A549 (cell line): ENCODE data around the gene TEX261. TPM values are rescaled to one million over a fixed set of nuclear protein-coding genes. Genes with fewer than 3 reads are reported as not detected.

Experiments used
- ATAC-seq, 2 experiments: fragments of 200-7000 bp in 1 of 2; fragments of >200 bp in 1 of 2; cut with Nextera tagmentation in 1 of 2; cut with Tn5 transposase in 1 of 2; 3 replicates each; pipeline versions ENCODE4 v1.8.0 to v1.9.1; 2018 to 2020; ENCODE audit warnings: mild to moderate bottlenecking in 1 of 2, moderate library complexity in 1 of 2
- CTCF ChIA-PET: fragments of 300-600 bp; sonication (Branson Sonifier 250); formaldehyde crosslinking; extraction: SDS; loops from one replicate; lab custom pipeline; 2021; ENCODE audit warnings: antibody characterized with exemption, inconsistent platforms; lab: Yijun Ruan, JAX
- POLR2A ChIA-PET: fragments of 350-600 bp; formaldehyde crosslinking; extraction: SDS; loops from one replicate; lab custom pipeline; 2021; ENCODE audit warnings: antibody characterized with exemption, inconsistent platforms; lab: Yijun Ruan, JAX
- DNase-seq, 2 experiments: peaks; one replicate each; pipeline versions ENCODE4 v3.0.0 to v3.0.0-alpha.2; 2011 to 2016; ENCODE audit warnings: low read depth in 1 of 2, low spot score in 1 of 2
- FAIRE-seq: peaks from 2 replicates; lab custom pipeline; 2011; peaks lifted over from hg19 to GRCh38; lab: Jason Lieb, UNC
- H3K27ac ChIP-seq, 2 experiments: fragments of >200 bp; sonication (Bioruptor Twin); formaldehyde crosslinking; 3 replicates each; pipeline ENCODE4 v1.5.1; 2016 to 2017
- H3K4me1 ChIP-seq: fragments of >200 bp; sonication (Bioruptor Twin); formaldehyde crosslinking; 3 replicates; pipeline ENCODE4 v1.6.1; 2016
- H3K4me2 ChIP-seq: fragments of >200 bp; sonication (Bioruptor Twin); formaldehyde crosslinking; 3 replicates; pipeline ENCODE4 v1.6.1; 2016
- H3K4me3 ChIP-seq: fragments of >200 bp; sonication (Bioruptor Twin); formaldehyde crosslinking; 3 replicates; pipeline ENCODE4 v1.5.1; 2016
- H3K9me3 ChIP-seq: fragments of >200 bp; sonication (Bioruptor Twin); formaldehyde crosslinking; 3 replicates; pipeline ENCODE4 v1.6.1; 2016
- ATOH8 ChIP-seq: fragments of 250-450 bp; sonication (Bioruptor Pico); IDR thresholded peaks from 2 replicates; pipeline ENCODE4 v1.5.0; 2020; ENCODE audit warnings: low read depth, mild to moderate bottlenecking, moderate library complexity
- CBX2 ChIP-seq: fragments of 200-600 bp; sonication (generic); IDR thresholded peaks from 2 replicates; pipeline ENCODE4 v1.6.1; 2016; ENCODE audit warnings: low read depth, mild to moderate bottlenecking, borderline replicate concordance
- CHD4 ChIP-seq: fragments of 200-600 bp; sonication (generic); IDR thresholded peaks from 2 replicates; pipeline ENCODE4 v1.6.1; 2016; ENCODE audit warnings: antibody characterized with exemption, mild to moderate bottlenecking, borderline replicate concordance
- CTCF ChIP-seq: fragments of >200 bp; sonication (Bioruptor Twin); formaldehyde crosslinking; IDR thresholded peaks from 3 replicates; pipeline ENCODE4 v1.5.1; 2016
- E2F6 ChIP-seq: IDR thresholded peaks from 2 replicates; pipeline ENCODE4 v1.6.1; 2012; ENCODE audit warnings: low read depth, borderline replicate concordance
- EHF ChIP-seq: fragments of 250-450 bp; sonication (Bioruptor Pico); IDR thresholded peaks from 2 replicates; pipeline ENCODE4 v1.5.0; 2020; ENCODE audit warnings: mild to moderate bottlenecking
- HES2 ChIP-seq: fragments of >200 bp; sonication (Bioruptor Twin); formaldehyde crosslinking; IDR thresholded peaks from 2 replicates; pipeline ENCODE4 v1.6.1; 2016
- HMGXB4 ChIP-seq: fragments of 250-450 bp; sonication (Bioruptor Pico); IDR thresholded peaks from 2 replicates; pipeline ENCODE4 v1.5.0; 2021; ENCODE audit warnings: mild to moderate bottlenecking, moderate library complexity, borderline replicate concordance
- HOXA7 ChIP-seq: fragments of 250-450 bp; sonication (Bioruptor Pico); IDR thresholded peaks from 2 replicates; pipeline ENCODE4 v1.5.0; 2020; ENCODE audit warnings: mild to moderate bottlenecking, moderate library complexity
- HOXB13 ChIP-seq: fragments of 250-450 bp; sonication (Bioruptor Pico); IDR thresholded peaks from 2 replicates; pipeline ENCODE4 v1.5.0; 2020; ENCODE audit warnings: low read depth, mild to moderate bottlenecking, moderate library complexity
- NPAS2 ChIP-seq: fragments of 250-450 bp; sonication (Bioruptor Pico); IDR thresholded peaks from 2 replicates; pipeline ENCODE4 v1.8.0; 2022; ENCODE audit warnings: mild to moderate bottlenecking, moderate library complexity, borderline replicate concordance
- NR3C1 ChIP-seq: fragments of >200 bp; sonication (Bioruptor Twin); formaldehyde crosslinking; IDR thresholded peaks from 3 replicates; pipeline ENCODE4 v1.6.1; 2017
- PHF8 ChIP-seq: fragments of 200-600 bp; sonication (generic); IDR thresholded peaks from 2 replicates; pipeline ENCODE4 v1.6.1; 2016; ENCODE audit warnings: low read depth, mild to moderate bottlenecking, antibody characterized with exemption, moderate library complexity, borderline replicate concordance
- POLR2A ChIP-seq: IDR thresholded peaks from 2 replicates; pipeline ENCODE4 v1.6.1; 2012; ENCODE audit warnings: mild to moderate bottlenecking, low read length
- RAD21 ChIP-seq, 2 experiments: fragments of >200 bp in 1 of 2; sonication (Bioruptor Twin) in 1 of 2; formaldehyde crosslinking in 1 of 2; IDR thresholded peaks in 1 of 2; conservative IDR thresholded peaks in 1 of 2; 2 replicates in 1 of 2; 3 replicates in 1 of 2; pipeline ENCODE4 v1.6.1; 2012 to 2018; ENCODE audit warnings: inconsistent platforms in 1 of 2
- RCOR1 ChIP-seq: fragments of 150-350 bp; IDR thresholded peaks from 2 replicates; pipeline ENCODE4 v1.6.1; 2014; ENCODE audit warnings: antibody characterized with exemption, low read length, low read depth
- SMC3 ChIP-seq: fragments of >200 bp; sonication (Bioruptor Twin); formaldehyde crosslinking; IDR thresholded peaks from 3 replicates; pipeline ENCODE4 v1.6.1; 2018; ENCODE audit warnings: inconsistent platforms
- WGBS: methylation state at CpG from one replicate; pipeline ENCODE4 v1.1.6; 2017; ENCODE audit errors: missing lambda C conversion rate; 5-methylcytosine and 5-hydroxymethylcytosine counted together
- polyA plus RNA-seq, 4 experiments: library from polyadenylated mRNA; depleted of rRNA in 3 of 4; stranded (reverse); fragments of >200 nt; fragmentation: RNase III in 1 of 4; extraction: RNeasy Plus Mini Kit Qiagen cat#74134 plus additional on column Dnase treatment in 1 of 4; gene quantifications; 2 replicates in 3 of 4; 3 replicates in 1 of 4; pipeline ENCODE4 v1.2.3, GENCODE V29; 2011 to 2017
- TF ChIP-seq, protein P1 (sequence below): IDR thresholded peaks from 2 replicates; pipeline ENCODE4 v1.6.1; 2012

Gene TEX261
- polyA plus RNA-seq, 2 of the 4 experiments (the other 2 are of a cell fraction), result 71.3 to 87.1 TPM

DNA sequence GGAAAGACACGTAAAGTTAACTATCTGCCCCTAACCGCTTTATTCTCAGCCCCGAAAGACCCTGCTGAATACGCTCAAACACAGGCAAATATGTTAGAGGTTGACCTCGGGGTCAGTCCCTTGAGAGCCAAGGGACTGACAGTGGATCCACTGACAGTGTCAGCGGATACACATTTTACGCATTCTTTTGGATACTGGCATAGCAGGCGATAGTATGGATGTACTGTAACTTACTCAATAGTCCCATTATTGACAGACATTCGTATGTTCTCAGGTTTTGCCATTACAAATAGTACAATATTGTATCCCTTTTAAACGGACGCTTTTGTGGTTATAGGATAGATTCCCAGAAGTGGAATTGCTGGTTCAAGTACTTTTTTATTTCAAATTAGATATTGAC is 45.6 kb downstream of the TEX261 start:
- no peaks in the 10 kb centered on the region for H3K9me3 ChIP-seq
- peak overlapping the region; percentile 71; the same call in 2 of the 3 replicates for H3K4me2 ChIP-seq
- ATAC-seq (no peak), FAIRE-seq (no peak), DNase-seq (no peak)
- peaks cover 13% of the 10 kb centered on the region; the same call in 2 of the 3 replicates for H3K4me1 ChIP-seq
- ChIA-PET CTCF (interaction anchor here (0.6 to 18.9 kb wide), 42 partner anchors 13 to 748 kb away, joined by 3 to 512 read pairs (median 6); partner anchors contain the start of genes ATP6V1B1 and FIGLA), POLR2A (interaction anchor here (1.0 kb wide), 1 partner anchor 77 kb away, joined by 4 read pairs; no protein-coding TSS in a partner anchor)
- H3K4me3 ChIP-seq, result no peak overlapping the region
- TF ChIP-seq NPAS2 (CRISPR knock-in tag), result no peak
- no peak for TF ChIP-seq HES2
- TF ChIP-seq EHF (CRISPR knock-in tag), result no peak
- no peak for TF ChIP-seq RCOR1
- TF ChIP-seq, all 56 proteins: peak for 0
- no peak overlapping the region for H3K27ac ChIP-seq
- 55% methylated on average over 11 of the region's 11 CpGs for WGBS

GRCh38 chr2:70948337-70949003 is 46.2 kb downstream of the TEX261 start:
- DNase-seq (peak; percentile 77 to 79), FAIRE-seq (no peak), ATAC-seq (peak; percentile 94 to 98)
- H3K9me3 ChIP-seq, result no peaks in the 10 kb centered on the region
- 11% methylated on average over 27 of the region's 27 CpGs for WGBS
- ChIA-PET CTCF (interaction anchor here (0.6 to 18.9 kb wide), 46 partner anchors 14 to 747 kb away, joined by 3 to 512 read pairs (median 5); partner anchors contain the start of genes ATP6V1B1, FAM136A and FIGLA), POLR2A (interaction anchor here (1.0 kb wide), 1 partner anchor 77 kb away, joined by 4 read pairs; no protein-coding TSS in a partner anchor)
- peak overlapping the region; percentile 4 for H3K4me3 ChIP-seq
- H3K4me2 ChIP-seq, result peak overlapping the region; percentile 71
- peak overlapping the region; percentile 12 to 76; a peak in 5 of 6 replicates for H3K27ac ChIP-seq
- TF ChIP-seq HOXA7 (CRISPR knock-in tag), result no peak
- no peak for TF ChIP-seq CBX2
- TF ChIP-seq RAD21 (conservative IDR thresholded peaks at IDR 0.05 in 1 of 2, IDR thresholded peaks at IDR 0.05 in 1 of 2), result peak; percentile 56 to 57
- TF ChIP-seq, protein P1, sequence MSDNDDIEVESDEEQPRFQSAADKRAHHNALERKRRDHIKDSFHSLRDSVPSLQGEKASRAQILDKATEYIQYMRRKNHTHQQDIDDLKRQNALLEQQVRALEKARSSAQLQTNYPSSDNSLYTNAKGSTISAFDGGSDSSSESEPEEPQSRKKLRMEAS, result peak; percentile 80
- peak; percentile 87 for TF ChIP-seq SMC3
- TF ChIP-seq PHF8, result no peak
- no peak for TF ChIP-seq HMGXB4 (CRISPR knock-in tag)
- peak; percentile 44; the same call in 1 of the 2 replicates for TF ChIP-seq E2F6
- TF ChIP-seq CHD4, result no peak
- TF ChIP-seq POLR2A, result peak; percentile 4; the same call in 1 of the 2 replicates
- no peak for TF ChIP-seq ATOH8
- TF ChIP-seq NR3C1, result no peak
- peak; percentile 86 for TF ChIP-seq CTCF
- TF ChIP-seq HOXB13, result no peak
- H3K4me1 ChIP-seq, result peaks cover 13% of the 10 kb centered on the region; the same call in 2 of the 3 replicates
